Adrenal gland (tissue), 12 donors: ENCODE measurements around the gene CENPP. TPM values are rescaled to one million over a fixed set of nuclear protein-coding genes. Genes with fewer than 3 reads are reported as not detected.

Source experiments
- DNase-seq, 7 donors: peaks; one replicate each; pipeline ENCODE4 v3.0.0-alpha.2; 2019 to 2020
- H3K27ac ChIP-seq, 5 donors: fragments of 200-600 bp; sonication (generic) in 4 of 5; 1 replicate in 3 of 5; 2 replicates in 2 of 5; pipeline versions ENCODE4 v1.5.1 to v1.8.0; 2016 to 2020; ENCODE audit warnings: mild to moderate bottlenecking in 1 of 5
- H3K27me3 ChIP-seq: fragments of 200-600 bp; 2 replicates; pipeline ENCODE4 v1.8.0; 2021
- H3K36me3 ChIP-seq, 2 donors: fragments of 200-600 bp; replicated peaks in 1 of 2; 1 replicate in 1 of 2; 2 replicates in 1 of 2; pipeline versions ENCODE4 v1.5.1 to v1.8.0; 2018 to 2022
- H3K4me1 ChIP-seq, 2 donors: fragments of 200-600 bp; replicated peaks in 1 of 2; 1 replicate in 1 of 2; 2 replicates in 1 of 2; pipeline versions ENCODE4 v1.5.1 to v1.8.0; 2018 to 2021
- H3K4me3 ChIP-seq, 4 donors: fragments of 200-600 bp; sonication (generic) in 3 of 4; one replicate each; pipeline ENCODE4 v1.5.1; 2016 to 2018
- H3K9me3 ChIP-seq, 3 donors: fragments of 200-600 bp; sonication (generic) in 1 of 3; replicated peaks in 1 of 3; 1 replicate in 2 of 3; 2 replicates in 1 of 3; pipeline versions ENCODE4 v1.5.1 to v1.8.0; 2016 to 2021
- CTCF ChIP-seq, 6 experiments: fragments of 450-650 bp in 4 of 6; fragments of 200-600 bp in 2 of 6; sonication (generic) in 1 of 6; IDR thresholded peaks; 1 replicate in 5 of 6; 2 replicates in 1 of 6; pipeline versions ENCODE4 v1.5.1 to v1.8.0; 2016 to 2021; ENCODE audit warnings: antibody characterized with exemption in 6 of 6, mild to moderate bottlenecking in 2 of 6, moderate library complexity in 1 of 6
- POLR2A ChIP-seq, 2 donors: fragments of 450-650 bp; IDR thresholded peaks; one replicate each; pipeline ENCODE4 v1.6.1; 2017; ENCODE audit warnings: antibody characterized with exemption in 2 of 2, mild to moderate bottlenecking in 2 of 2, moderate library complexity in 1 of 2
- WGBS, 4 donors: extraction: QIAGEN DNeasy Blood & Tissue Kit in 2 of 4; methylation state at CpG; one replicate each; pipeline versions ENCODE4 v1.1.5 to v1.1.7; 2013 to 2017; 5-methylcytosine and 5-hydroxymethylcytosine counted together
- intact Hi-C, 2 donors: fragments of 100-400 bp; cut with DNase I; formaldehyde crosslinking; loops; one replicate each; pipeline versions ENCODE4 v1.14.1 to v1.15.0; 2022 to 2023
- polyA plus RNA-seq, 3 donors: library from polyadenylated mRNA; stranded (reverse); fragments of 200-250 nt in 2 of 3; fragments of 350-450 nt in 1 of 3; fragmentation: Illumina TruSeq in 1 of 3; extraction: RNeasy Lipid Tissue Mini Kit (QIAGEN cat#74804) in 1 of 3; gene quantifications; one replicate each; pipeline ENCODE4 v1.2.3, GENCODE V29; 2013 to 2014
- total RNA-seq, 9 donors: library from RNA; depleted of rRNA in 4 of 9; stranded (reverse); fragments of >200 nt in 4 of 9; fragments of 120-200 nt in 1 of 9; fragmentation: NEBNext Ultra II Directional in 1 of 9; extraction: Animal tissue kit (Norgen Biotek cat#: 25700) in 1 of 9; gene quantifications; one replicate each; pipeline versions ENCODE4 v1.1.0 to v1.2.4, GENCODE V29; 2013 to 2023
- donor health status: healthy with polysubstance abuse.
- donor health status: Bipolar disorder and iron deficiency.
- donor health status: DM: yes; HTN: yes; CAD: no.
- donor health status: DM: no; HTN: no; CAD: no.
- donor health status: DM: no; HTN: no; CAD: no.
- donor health status: DM: yes; HTN: yes; CAD: no.

Gene CENPP
- total and polyA plus RNA-seq, 12 donors, result 1.1 to 14.0 (median 3.1) TPM

DNA sequence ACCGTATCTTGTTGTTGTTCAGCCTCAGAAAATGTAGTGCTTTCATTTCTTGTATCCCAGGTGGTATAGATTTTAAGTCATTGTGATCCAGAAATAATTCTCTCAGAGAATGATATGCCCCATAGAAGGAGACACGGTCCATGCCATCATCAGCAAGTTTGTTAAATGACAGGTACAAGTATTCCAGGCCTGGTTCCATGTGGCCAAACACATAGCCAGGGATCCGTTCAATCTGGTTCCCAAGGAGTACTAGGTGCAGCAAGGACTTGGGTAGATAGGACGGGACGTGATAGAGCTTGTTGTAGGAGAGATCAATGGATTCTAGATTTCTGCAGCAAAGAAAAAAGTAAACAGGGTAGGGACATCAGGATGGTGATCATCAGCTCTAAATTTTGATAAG, 175.0 kb downstream of the CENPP start:
- H3K36me3 ChIP-seq, result no peaks in the 10 kb centered on the region
- H3K27ac ChIP-seq, result no peak overlapping the region
- intact Hi-C loops, result no loop called here
- DNase-seq, result no peak
- H3K4me3 ChIP-seq, result no peak overlapping the region
- H3K9me3 ChIP-seq, result no peaks in the 10 kb centered on the region
- no peaks in the 10 kb centered on the region for H3K27me3 ChIP-seq
- no peak for TF ChIP-seq CTCF (IDR thresholded peaks at IDR 0.05)
- TF ChIP-seq POLR2A (IDR thresholded peaks at IDR 0.05), result no peak
- 90 to 98% (median 96%) methylated on average over 5 of the region's 5 CpGs for WGBS, 4 donors
- H3K4me1 ChIP-seq, result peaks cover 0 to 2% of the 10 kb centered on the region in 2 donors

GRCh38 chr9:92501671-92502393, 176.1 kb downstream of the CENPP start:
- Histone ChIP-seq H3K4me1 (peaks cover 0 to 9% of the 10 kb centered on the region in 2 donors), H3K4me3 (no peak overlapping the region), H3K27ac (no peak overlapping the region), H3K36me3 (no peaks in the 10 kb centered on the region), H3K27me3 (no peaks in the 10 kb centered on the region), H3K9me3 (no peaks in the 10 kb centered on the region)
- TF ChIP-seq CTCF (IDR thresholded peaks at IDR 0.05), result peak; percentile 20 to 48 (median 32)
- TF ChIP-seq POLR2A (IDR thresholded peaks at IDR 0.05), result no peak
- DNase-seq, result peak in 6 of 7 donors; percentile 25 to 69 (median 43)
- WGBS, 4 donors, result 78 to 91% (median 84%) methylated on average over 4 to 5 of the region's 5 CpGs
- intact Hi-C loops, result no loop called here

DNA sequence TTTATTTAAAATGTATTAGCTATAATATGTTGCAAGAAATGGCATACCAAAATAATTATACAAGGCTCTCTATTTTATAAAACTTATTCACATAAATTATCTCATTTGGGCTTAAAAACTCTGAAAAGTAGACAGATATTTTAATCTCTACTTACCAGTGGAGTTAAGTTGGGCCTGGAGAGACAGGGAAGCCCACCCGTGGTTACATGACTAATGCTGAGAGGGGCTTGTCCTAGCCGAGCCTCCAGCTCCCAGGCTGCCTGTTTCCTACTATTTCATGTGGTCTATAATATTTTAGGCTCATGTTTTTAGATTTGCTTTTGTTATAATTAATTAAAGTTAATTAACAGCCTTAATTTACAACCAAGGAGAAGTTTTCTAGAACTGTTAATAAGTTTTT, 177.4 kb downstream of the CENPP start:
- no peak for TF ChIP-seq CTCF (IDR thresholded peaks at IDR 0.05)
- no peak for TF ChIP-seq POLR2A (IDR thresholded peaks at IDR 0.05)
- Histone ChIP-seq H3K27ac (no peak overlapping the region), H3K27me3 (no peaks in the 10 kb centered on the region), H3K36me3 (no peaks in the 10 kb centered on the region), H3K4me1 (peaks cover 0 to 9% of the 10 kb centered on the region in 2 donors), H3K9me3 (no peaks in the 10 kb centered on the region), H3K4me3 (no peak overlapping the region)
- WGBS, 4 donors, result 86 to 97% (median 89%) methylated on average over 2 of the region's 2 CpGs
- intact Hi-C loops, result no loop called here
- no peak for DNase-seq

GRCh38 chr9:92504881-92505280, 179.1 kb downstream of the CENPP start:
- Histone ChIP-seq H3K4me1 (peaks cover 0 to 9% of the 10 kb centered on the region in 2 donors), H3K4me3 (no peak overlapping the region), H3K27me3 (no peaks in the 10 kb centered on the region), H3K36me3 (no peaks in the 10 kb centered on the region), H3K9me3 (no peaks in the 10 kb centered on the region), H3K27ac (no peak overlapping the region)
- TF ChIP-seq POLR2A (IDR thresholded peaks at IDR 0.05), result no peak
- WGBS, 4 donors, result 90 to 100% (median 93%) methylated on average over 2 of the region's 2 CpGs
- intact Hi-C loops, result no loop called here
- no peak for DNase-seq
